ENCODE data around the gene ENTPD2.

ENTPD2 gene

GRCh38 chr9:137073992-137074399 lies 20.1 kb upstream of the ENTPD2 start:
- no peak for DNase-seq (ENCODE audit: extremely low read depth, low read depth)
- no peak for TF ChIP-seq CTCF (IDR thresholded peaks at IDR 0.05; ENCODE audit: low read depth, low read length, missing control alignments)
- no peak overlapping the region for H3K4me3 ChIP-seq (replicated peaks; ENCODE audit: low read depth, low read length)

GRCh38 chr9:137071282-137071681 lies 17.4 kb upstream of the ENTPD2 start:
- DNase-seq (ENCODE audit: extremely low read depth, low read depth) = no peak
- no peak for TF ChIP-seq CTCF (IDR thresholded peaks at IDR 0.05; ENCODE audit: low read depth, low read length, missing control alignments)
- peak overlapping the region; percentile 58 for H3K4me3 ChIP-seq (replicated peaks; ENCODE audit: low read depth, low read length)

GRCh38 chr9:137070906-137071275 lies 17.0 kb upstream of the ENTPD2 start:
- peak overlapping the region; percentile 58 for H3K4me3 ChIP-seq (replicated peaks; ENCODE audit: low read depth, low read length)
- no peak for DNase-seq (ENCODE audit: extremely low read depth, low read depth)

GRCh38 chr9:137070201-137070905 lies 16.5 kb upstream of the ENTPD2 start, which contains the start of gene SAPCD2:
SAPCD2 (minus strand) TSS chr9:137070557; CDS start chr9:137070460, 97 bp downstream.
- no peak for TF ChIP-seq CTCF (IDR thresholded peaks at IDR 0.05; ENCODE audit: low read depth, low read length, missing control alignments)
- DNase-seq (ENCODE audit: extremely low read depth, low read depth) = peak; percentile 56
- peak within 1 kb of the TSS; percentile 58 for H3K4me3 ChIP-seq (replicated peaks; ENCODE audit: low read depth, low read length)

More at GRCh38 chr9:137070906-137071275, 17.0 kb upstream of the ENTPD2 start:
- peak; percentile 3 for TF ChIP-seq CTCF (IDR thresholded peaks at IDR 0.05; ENCODE audit: low read depth, low read length, missing control alignments)

GRCh38 chr9:137069508-137070091 lies 15.7 kb upstream of the ENTPD2 start:
- H3K4me3 ChIP-seq (replicated peaks; ENCODE audit: low read depth, low read length) = peak overlapping the region; percentile 58
- DNase-seq (ENCODE audit: extremely low read depth, low read depth) = no peak
- no peak for TF ChIP-seq CTCF (IDR thresholded peaks at IDR 0.05; ENCODE audit: low read depth, low read length, missing control alignments)

- no peak for DNase-seq (ENCODE audit: extremely low read depth, low read depth)
- peak overlapping the region; percentile 58 for H3K4me3 ChIP-seq (replicated peaks; ENCODE audit: low read depth, low read length)
- TF ChIP-seq CTCF (IDR thresholded peaks at IDR 0.05; ENCODE audit: low read depth, low read length, missing control alignments) = no peak
Measured at GRCh38 chr9:137068539-137069507, 15.0 kb upstream of the ENTPD2 start.

All from HFF-Myc (cell line).